HepG2 (cell line): ENCODE data around the gene SLC35B2. TPM values are rescaled to one million over a fixed set of nuclear protein-coding genes. Genes with fewer than 3 reads are reported as not detected.

ENCODE experiments used
- FOXK1 ChIP-seq: sonication (generic); formaldehyde crosslinking; IDR thresholded peaks from 2 replicates; pipeline ENCODE4 v1.4.0; 2020; ENCODE audit warnings: low read depth, missing genetic modification reagents, borderline replicate concordance
- HNRNPL ChIP-seq: fragments of 200-400 bp; formaldehyde crosslinking; IDR thresholded peaks from 2 replicates; pipeline ENCODE4 v1.6.1; 2017; ENCODE audit warnings: mild to moderate bottlenecking, low read depth, low read length
- ISL2 ChIP-seq: sonication (generic); formaldehyde crosslinking; IDR thresholded peaks from 2 replicates; pipeline ENCODE4 v1.5.0; 2020; ENCODE audit warnings: missing genetic modification reagents
- RFXANK ChIP-seq: IDR thresholded peaks from 2 replicates; pipeline ENCODE4 v1.6.1; 2016
- SATB2 ChIP-seq: sonication (generic); formaldehyde crosslinking; IDR thresholded peaks from 2 replicates; pipeline ENCODE4 v1.5.0; 2020; ENCODE audit warnings: missing genetic modification reagents
- SKI ChIP-seq: fragments of 450-650 bp; IDR thresholded peaks from one replicate; pipeline ENCODE4 v1.6.1; 2018; ENCODE audit warnings: mild to moderate bottlenecking; ENCODE audit not compliant: partially characterized antibody
- SMAD1 ChIP-seq: sonication (generic); formaldehyde crosslinking; IDR thresholded peaks from 2 replicates; pipeline ENCODE4 v1.4.0; 2020; ENCODE audit warnings: missing genetic modification reagents, low read depth, mild to moderate bottlenecking, borderline replicate concordance
- ZFAT ChIP-seq: sonication (generic); formaldehyde crosslinking; conservative IDR thresholded peaks from 2 replicates; pipeline ENCODE4 v1.8.1; 2023; ENCODE audit warnings: missing genetic modification reagents, inconsistent platforms
- ZNF224 ChIP-seq: sonication (generic); formaldehyde crosslinking; IDR thresholded peaks from 2 replicates; pipeline ENCODE4 v1.5.0; 2020; ENCODE audit warnings: mild to moderate bottlenecking, missing genetic modification reagents
- ZNF232 ChIP-seq: sonication (generic); formaldehyde crosslinking; IDR thresholded peaks from 2 replicates; pipeline ENCODE4 v1.4.0; 2020; ENCODE audit warnings: missing genetic modification reagents, borderline replicate concordance
- ZNF547 ChIP-seq: sonication (generic); formaldehyde crosslinking; IDR thresholded peaks from 2 replicates; pipeline ENCODE4 v1.5.1; 2020; ENCODE audit warnings: mild to moderate bottlenecking, missing genetic modification reagents
- ZNF598 ChIP-seq: sonication (generic); formaldehyde crosslinking; IDR thresholded peaks from 2 replicates; pipeline ENCODE4 v1.5.1; 2020; ENCODE audit warnings: mild to moderate bottlenecking, missing genetic modification reagents, borderline replicate concordance
- ZNF839 ChIP-seq: sonication (generic); formaldehyde crosslinking; IDR thresholded peaks from 2 replicates; pipeline ENCODE4 v1.4.0; 2020; ENCODE audit warnings: missing genetic modification reagents, mild to moderate bottlenecking, borderline replicate concordance
- polyA plus RNA-seq, 8 experiments: library from polyadenylated mRNA; depleted of rRNA in 3 of 8; stranded (reverse) in 7 of 8; unstranded in 1 of 8; fragments of >200 nt; fragmentation: Illumina TruSeq in 4 of 8; extraction: Trizol in 4 of 8; gene quantifications; 2 replicates each; pipeline versions ENCODE4 v1.2.1 to v1.2.3, GENCODE V29; 2011 to 2016; ENCODE audit warnings: low read depth in 4 of 8, missing spikeins in 1 of 8, mixed read lengths in 1 of 8; ENCODE audit not compliant: insufficient read depth in 1 of 8
- total RNA-seq, 5 experiments: library from RNA; depleted of rRNA; stranded (reverse); fragments of >200 nt; fragmentation: Illumina TruSeq; extraction: Trizol; gene quantifications; 2 replicates each; pipeline ENCODE4 v1.2.3, GENCODE V29; 2016; ENCODE audit warnings: low read depth in 1 of 5
- TF ChIP-seq, protein P1 (sequence below): sonication (generic); formaldehyde crosslinking; IDR thresholded peaks from 2 replicates; pipeline ENCODE4 v1.4.0; 2020; ENCODE audit warnings: missing genetic modification reagents
- TF ChIP-seq, protein P2 (sequence below): sonication (generic); formaldehyde crosslinking; IDR thresholded peaks from 2 replicates; pipeline ENCODE4 v1.5.0; 2020; ENCODE audit warnings: mild to moderate bottlenecking, low read depth, missing genetic modification reagents, borderline replicate concordance
- TF ChIP-seq, protein P3 (sequence below): sonication (generic); formaldehyde crosslinking; IDR thresholded peaks from 2 replicates; pipeline ENCODE4 v1.8.0; 2022; ENCODE audit warnings: mild to moderate bottlenecking, missing genetic modification reagents, moderate library complexity
- TF ChIP-seq, protein P4 (sequence below): sonication (generic); formaldehyde crosslinking; IDR thresholded peaks from 2 replicates; pipeline ENCODE4 v1.8.1; 2022; ENCODE audit warnings: mild to moderate bottlenecking, missing genetic modification reagents
- TF ChIP-seq, protein P5 (sequence below): sonication (generic); formaldehyde crosslinking; conservative IDR thresholded peaks from 2 replicates; pipeline ENCODE4 v1.5.0; 2020; ENCODE audit warnings: missing genetic modification reagents

SLC35B2 gene
- total and polyA plus RNA-seq, 2 of the 13 experiments (the other 11 are each of a cell fraction or from before 2014, with no cell fraction given), result 61.1 to 148 TPM

DNA sequence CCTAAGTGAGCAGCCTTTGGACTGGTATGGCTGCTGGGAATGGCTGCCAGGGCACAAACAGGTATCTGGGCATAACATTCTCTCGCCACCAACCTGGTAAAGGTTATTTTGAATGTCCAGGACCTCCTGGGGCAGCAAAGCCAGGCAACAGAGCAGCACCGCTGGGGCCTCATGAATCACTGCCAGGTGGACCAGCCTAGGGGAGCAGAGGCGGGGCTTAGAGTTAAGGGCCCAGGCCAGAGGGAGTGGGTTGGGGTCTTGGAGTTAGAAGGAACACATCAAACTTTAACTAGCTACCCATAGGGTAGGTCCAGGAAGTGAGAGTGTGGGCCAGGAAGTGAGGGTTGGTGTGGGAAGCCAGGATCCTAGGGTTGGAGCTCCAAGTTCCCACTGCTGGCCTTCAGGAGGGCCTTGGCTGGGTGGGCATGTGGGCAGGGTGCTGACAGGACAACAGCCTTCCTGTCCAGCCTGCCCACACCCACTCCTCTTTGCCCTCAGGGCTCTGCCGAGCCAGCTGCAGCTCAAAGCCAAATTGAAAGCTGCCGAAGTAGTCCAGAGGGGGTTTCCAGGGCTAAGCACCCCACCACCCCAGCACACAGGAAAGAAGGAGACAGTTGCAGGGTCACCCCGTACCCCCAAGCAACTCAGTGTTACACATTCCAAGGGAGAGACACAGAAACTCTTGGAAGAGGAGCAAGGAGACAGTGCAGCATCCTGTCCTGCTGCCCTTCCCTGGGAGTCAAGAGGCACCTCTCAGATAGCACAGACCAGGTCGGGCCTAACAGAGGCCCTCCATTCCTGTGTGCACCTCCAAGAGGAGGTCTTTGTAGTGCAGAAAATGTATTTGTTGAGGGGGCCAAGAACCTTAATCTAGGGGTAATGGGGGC lies 5.4 kb upstream of the SLC35B2 start (continued):
- TF ChIP-seq SMAD1 (no peak), SATB2 (CRISPR knock-in tag) (no peak), FOXK1 (CRISPR knock-in tag) (no peak), ZNF839 (CRISPR knock-in tag) (0 out of 2 replicates have a peak, but pooled peaks have one; percentile 18), SKI (no peak), ZNF598 (0 out of 2 replicates have a peak, but pooled peaks have one; percentile 51), ZNF224 (no peak), ZNF547 (CRISPR knock-in tag) (0 out of 2 replicates have a peak, but pooled peaks have one; percentile 53), ZFAT (CRISPR knock-in tag) (no peak), ZNF232 (CRISPR knock-in tag) (no peak), ISL2 (no peak), HNRNPL (no peak), RFXANK (CRISPR knock-in tag) (no peak)
- TF ChIP-seq, protein P1, sequence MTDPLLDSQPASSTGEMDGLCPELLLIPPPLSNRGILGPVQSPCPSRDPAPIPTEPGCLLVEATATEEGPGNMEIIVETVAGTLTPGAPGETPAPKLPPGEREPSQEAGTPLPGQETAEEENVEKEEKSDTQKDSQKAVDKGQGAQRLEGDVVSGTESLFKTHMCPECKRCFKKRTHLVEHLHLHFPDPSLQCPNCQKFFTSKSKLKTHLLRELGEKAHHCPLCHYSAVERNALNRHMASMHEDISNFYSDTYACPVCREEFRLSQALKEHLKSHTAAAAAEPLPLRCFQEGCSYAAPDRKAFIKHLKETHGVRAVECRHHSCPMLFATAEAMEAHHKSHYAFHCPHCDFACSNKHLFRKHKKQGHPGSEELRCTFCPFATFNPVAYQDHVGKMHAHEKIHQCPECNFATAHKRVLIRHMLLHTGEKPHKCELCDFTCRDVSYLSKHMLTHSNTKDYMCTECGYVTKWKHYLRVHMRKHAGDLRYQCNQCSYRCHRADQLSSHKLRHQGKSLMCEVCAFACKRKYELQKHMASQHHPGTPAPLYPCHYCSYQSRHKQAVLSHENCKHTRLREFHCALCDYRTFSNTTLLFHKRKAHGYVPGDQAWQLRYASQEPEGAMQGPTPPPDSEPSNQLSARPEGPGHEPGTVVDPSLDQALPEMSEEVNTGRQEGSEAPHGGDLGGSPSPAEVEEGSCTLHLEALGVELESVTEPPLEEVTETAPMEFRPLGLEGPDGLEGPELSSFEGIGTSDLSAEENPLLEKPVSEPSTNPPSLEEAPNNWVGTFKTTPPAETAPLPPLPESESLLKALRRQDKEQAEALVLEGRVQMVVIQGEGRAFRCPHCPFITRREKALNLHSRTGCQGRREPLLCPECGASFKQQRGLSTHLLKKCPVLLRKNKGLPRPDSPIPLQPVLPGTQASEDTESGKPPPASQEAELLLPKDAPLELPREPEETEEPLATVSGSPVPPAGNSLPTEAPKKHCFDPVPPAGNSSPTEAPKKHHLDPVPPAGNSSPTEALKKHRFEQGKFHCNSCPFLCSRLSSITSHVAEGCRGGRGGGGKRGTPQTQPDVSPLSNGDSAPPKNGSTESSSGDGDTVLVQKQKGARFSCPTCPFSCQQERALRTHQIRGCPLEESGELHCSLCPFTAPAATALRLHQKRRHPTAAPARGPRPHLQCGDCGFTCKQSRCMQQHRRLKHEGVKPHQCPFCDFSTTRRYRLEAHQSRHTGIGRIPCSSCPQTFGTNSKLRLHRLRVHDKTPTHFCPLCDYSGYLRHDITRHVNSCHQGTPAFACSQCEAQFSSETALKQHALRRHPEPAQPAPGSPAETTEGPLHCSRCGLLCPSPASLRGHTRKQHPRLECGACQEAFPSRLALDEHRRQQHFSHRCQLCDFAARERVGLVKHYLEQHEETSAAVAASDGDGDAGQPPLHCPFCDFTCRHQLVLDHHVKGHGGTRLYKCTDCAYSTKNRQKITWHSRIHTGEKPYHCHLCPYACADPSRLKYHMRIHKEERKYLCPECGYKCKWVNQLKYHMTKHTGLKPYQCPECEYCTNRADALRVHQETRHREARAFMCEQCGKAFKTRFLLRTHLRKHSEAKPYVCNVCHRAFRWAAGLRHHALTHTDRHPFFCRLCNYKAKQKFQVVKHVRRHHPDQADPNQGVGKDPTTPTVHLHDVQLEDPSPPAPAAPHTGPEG (CRISPR knock-in tag), result no peak
- TF ChIP-seq, protein P2, sequence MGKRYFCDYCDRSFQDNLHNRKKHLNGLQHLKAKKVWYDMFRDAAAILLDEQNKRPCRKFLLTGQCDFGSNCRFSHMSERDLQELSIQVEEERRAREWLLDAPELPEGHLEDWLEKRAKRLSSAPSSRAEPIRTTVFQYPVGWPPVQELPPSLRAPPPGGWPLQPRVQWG (CRISPR knock-in tag), result no peak
- TF ChIP-seq, protein P3, sequence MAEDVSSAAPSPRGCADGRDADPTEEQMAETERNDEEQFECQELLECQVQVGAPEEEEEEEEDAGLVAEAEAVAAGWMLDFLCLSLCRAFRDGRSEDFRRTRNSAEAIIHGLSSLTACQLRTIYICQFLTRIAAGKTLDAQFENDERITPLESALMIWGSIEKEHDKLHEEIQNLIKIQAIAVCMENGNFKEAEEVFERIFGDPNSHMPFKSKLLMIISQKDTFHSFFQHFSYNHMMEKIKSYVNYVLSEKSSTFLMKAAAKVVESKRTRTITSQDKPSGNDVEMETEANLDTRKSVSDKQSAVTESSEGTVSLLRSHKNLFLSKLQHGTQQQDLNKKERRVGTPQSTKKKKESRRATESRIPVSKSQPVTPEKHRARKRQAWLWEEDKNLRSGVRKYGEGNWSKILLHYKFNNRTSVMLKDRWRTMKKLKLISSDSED (CRISPR knock-in tag), result no peak
- TF ChIP-seq, protein P4, sequence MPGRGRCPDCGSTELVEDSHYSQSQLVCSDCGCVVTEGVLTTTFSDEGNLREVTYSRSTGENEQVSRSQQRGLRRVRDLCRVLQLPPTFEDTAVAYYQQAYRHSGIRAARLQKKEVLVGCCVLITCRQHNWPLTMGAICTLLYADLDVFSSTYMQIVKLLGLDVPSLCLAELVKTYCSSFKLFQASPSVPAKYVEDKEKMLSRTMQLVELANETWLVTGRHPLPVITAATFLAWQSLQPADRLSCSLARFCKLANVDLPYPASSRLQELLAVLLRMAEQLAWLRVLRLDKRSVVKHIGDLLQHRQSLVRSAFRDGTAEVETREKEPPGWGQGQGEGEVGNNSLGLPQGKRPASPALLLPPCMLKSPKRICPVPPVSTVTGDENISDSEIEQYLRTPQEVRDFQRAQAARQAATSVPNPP (CRISPR knock-in tag), result no peak
- TF ChIP-seq, protein P5, sequence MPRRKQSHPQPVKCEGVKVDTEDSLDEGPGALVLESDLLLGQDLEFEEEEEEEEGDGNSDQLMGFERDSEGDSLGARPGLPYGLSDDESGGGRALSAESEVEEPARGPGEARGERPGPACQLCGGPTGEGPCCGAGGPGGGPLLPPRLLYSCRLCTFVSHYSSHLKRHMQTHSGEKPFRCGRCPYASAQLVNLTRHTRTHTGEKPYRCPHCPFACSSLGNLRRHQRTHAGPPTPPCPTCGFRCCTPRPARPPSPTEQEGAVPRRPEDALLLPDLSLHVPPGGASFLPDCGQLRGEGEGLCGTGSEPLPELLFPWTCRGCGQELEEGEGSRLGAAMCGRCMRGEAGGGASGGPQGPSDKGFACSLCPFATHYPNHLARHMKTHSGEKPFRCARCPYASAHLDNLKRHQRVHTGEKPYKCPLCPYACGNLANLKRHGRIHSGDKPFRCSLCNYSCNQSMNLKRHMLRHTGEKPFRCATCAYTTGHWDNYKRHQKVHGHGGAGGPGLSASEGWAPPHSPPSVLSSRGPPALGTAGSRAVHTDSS, result no peak
